ENCODE measurements around the gene GRIN3A.

- TF ChIP-seq CEBPB (IDR thresholded peaks at IDR 0.05; ENCODE audit: low read depth, low read length) (no peak), POLR2A (IDR thresholded peaks at IDR 0.05; ENCODE audit: low read depth, low read length) (no peak), FOS (IDR thresholded peaks at IDR 0.05; ENCODE audit: low read depth, low read length) (no peak), CTCF (conservative IDR thresholded peaks at IDR 0.05; ENCODE audit: low read depth, low read length) (no peak), RCOR1 (IDR thresholded peaks at IDR 0.05; ENCODE audit: insufficient replicate concordance, low read length) (no peak), MAFK (IDR thresholded peaks at IDR 0.05; ENCODE audit: low read depth, low read length) (no peak)
These were observed 214.1 kb downstream of the GRIN3A start for GRCh38 chr9:101524371-101524770.
